GM19455 (cell line): Measurements from ENCODE around the gene IL24.

Source experiments
- ATAC-seq: cut with Tn5 transposase; IDR thresholded peaks from one replicate; pipeline ENCODE4 v1.9.1; 2021; ENCODE audit not compliant: unreplicated experiment

IL24 gene

DNA sequence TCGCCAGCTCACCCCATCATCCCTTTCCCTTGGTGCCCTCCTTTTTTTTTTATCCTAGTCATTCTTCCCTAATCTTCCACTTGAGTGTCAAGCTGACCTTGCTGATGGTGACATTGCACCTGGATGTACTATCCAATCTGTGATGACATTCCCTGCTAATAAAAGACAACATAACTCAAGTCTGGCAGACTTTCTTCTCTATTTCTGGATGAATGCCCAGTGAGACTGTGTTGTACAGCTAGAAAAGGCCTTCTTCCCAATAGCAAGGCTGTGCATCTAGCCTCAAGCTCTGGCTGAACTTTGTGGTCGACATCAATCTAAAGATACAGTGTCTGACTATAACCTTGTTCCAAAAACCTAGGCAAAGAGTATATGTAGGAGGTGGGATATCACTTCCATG, 6.4 kb downstream of the IL24 start:
- ATAC-seq = no peak

- ATAC-seq = no peak
These were observed 7.3 kb downstream of the IL24 start for GRCh38 chr1:206904423-206905142.

DNA sequence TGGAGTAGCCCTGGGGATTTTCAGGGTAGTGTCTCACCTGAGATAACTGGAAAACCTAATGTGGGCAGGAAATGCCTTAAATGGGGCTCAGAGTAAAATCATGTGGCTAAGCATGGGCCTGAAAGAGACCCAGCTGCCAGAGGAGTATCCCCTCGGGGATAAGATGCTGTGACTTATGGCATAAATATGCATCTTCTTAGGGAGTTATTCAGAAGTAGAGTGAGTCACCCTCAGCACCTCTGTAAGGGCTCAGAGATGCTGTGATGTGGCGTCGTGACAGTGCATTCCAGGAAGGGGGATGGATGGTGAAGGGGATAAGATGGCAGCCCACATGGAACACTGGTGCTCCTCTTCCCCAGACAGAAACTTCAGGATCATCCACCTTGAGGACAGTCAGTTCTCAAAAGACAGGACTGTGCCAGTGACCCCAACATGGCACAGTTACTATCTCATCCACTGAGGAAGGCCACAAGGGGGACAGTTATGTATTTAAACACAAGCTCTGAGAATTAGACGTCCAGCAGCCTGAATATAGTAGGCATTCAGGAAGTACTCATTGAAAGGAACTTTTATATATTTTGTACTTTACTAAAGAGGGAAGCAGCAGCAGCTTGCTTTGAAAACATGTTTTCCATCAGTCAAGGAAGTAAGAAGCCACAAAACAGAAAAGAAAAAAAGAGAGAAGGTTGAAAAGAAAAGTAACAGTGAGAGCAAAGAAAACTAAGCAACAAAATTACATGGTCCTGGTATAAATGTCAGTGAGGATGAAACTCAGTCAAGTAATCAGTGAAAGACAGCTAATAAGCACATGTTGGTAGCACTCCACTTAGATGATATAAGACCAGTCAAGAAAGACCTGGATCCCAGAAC, 8.3 kb downstream of the IL24 start:
- no peak for ATAC-seq

DNA sequence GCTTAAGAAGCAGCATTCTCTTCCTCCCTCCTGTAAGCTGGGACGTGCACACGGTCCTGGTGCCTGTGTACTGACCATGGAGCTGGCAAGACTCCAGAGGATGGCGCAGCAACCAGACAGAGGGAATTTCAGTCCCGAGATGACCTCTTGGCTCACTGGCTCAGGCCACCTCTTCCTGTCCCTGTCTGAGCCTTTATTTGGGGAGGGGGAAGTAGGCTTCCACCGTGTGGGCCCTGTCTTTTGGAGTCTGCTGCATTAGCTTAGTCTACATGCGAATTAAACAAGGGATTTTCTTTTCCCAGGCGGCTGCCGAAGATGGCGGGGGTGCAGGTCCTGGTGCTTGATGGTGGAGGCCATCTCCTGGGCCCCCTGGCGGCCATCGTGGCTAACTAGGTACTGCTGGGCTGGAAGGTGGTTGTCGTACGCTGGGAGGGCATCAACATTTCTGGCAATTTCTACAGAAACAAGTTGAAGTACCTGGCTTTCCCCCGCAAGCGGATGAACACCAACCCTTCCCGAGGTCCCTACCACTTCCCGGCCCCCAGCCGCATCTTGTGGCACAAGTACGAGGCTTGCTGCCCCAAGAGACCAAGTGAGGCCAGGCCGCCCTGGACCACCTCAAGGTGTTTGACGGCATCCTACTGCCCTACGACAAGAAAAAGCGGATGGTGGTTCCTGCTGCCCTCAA, 10.2 kb downstream of the IL24 start:
- ATAC-seq = no peak

DNA sequence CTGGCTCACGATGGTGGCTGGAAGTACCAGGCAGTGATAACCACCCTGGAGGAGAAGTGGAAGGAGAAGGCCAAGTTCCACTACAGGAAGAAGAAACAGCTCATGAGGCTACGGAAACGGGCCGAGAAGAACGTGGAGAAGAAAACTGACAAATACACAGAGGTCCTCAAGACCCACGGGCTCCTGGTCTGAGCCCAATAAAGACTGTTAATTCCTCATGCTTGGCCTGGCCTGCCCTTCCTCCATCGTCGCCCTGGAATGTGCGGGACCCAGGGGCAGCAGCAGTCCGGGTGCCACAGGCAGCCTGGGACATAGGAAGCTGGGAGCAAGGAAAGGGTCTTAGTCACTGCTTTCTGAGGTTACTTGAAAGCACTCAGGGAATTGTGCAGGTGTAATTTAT, 10.8 kb downstream of the IL24 start:
- no peak for ATAC-seq

DNA sequence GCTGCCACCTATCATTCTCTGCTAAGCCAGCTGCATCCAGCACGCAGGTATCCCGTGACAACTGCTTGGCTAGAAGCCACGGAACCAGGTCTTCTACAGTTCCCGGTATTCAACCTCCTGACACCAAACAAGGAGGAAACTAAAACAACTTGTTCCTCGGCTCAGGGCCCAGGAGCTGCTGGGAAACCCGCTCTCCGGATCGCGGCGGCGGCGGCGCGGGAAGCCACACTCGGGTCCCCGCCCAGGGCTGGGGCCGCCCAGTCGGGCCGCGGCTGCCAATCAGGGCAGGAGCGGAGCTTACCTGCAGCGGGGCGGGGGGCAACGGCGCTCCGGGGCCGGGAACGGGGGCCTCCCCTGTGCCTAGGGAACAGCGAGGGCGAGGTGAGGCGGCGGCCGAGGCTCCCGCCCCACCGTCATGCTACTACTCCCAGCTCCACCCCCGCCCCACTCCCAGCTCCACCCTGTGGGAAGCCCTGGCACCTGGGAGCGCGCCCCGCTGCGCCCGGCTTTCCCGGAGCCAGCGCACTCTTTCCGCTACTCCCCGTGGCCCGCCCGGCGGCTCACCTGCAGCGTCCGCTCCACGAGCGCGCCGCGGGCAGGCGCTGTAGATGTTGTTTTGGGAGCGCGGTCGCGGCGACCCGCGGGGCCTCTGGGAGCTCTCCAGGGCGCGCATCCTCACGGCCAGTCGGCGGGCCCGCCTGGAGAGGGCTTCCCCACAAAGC, 12.1 kb downstream of the IL24 start:
- no peak for ATAC-seq

DNA sequence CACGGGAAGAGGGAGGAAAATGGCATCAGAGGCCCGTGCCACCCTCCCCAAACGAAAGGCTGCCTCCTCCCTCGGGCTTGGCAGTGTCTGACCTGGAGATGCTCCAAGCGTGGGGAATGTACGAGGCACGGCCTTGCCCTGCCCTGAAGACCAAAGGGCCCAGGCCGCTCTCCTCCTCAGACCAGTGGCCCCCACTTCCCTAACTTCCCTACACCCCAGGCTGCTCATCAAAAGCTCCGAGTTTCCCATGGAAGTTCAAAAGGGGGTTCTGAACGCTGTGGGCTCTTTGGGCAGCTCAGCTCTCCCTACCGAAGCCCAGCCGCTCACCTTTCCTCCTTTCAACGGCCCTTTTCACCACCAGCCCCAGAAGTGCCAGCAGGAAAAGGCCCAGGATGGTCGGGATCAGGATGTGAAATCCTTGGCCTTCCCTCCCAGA, 12.7 kb downstream of the IL24 start:
- ATAC-seq = no peak

DNA sequence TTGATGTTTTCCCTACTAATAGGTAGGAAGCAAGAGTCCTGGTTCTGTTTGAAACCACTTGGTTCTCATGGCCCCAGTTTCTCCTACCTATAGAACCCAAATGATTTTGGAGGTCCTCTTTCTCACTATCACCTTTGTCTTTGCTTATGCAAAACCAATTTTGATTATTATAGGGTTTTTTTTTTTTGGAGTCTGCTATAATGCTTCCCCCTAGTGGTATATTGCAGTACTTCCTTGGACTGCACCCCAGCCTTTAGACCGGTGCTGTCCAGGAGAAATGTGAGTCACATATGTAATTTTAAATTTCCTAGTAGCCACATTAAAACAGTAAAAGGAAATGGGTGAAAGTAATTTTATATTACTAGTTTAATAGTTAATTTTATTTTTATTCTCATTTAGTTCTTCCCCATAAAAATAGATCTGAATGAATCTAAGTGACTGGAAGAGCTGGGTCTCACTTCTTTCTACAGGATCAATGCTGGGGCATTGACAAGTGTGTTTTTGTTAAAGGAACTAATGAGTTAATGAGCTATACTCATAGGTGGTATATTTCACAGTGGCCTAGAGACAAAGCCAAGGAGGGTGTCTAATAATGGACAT, 13.9 kb downstream of the IL24 start:
- no peak for ATAC-seq

GRCh38 chr1:206912445-206913095, 15.3 kb downstream of the IL24 start:
- no peak for ATAC-seq

GRCh38 chr1:206913766-206914537, 16.7 kb downstream of the IL24 start:
- no peak for ATAC-seq

GRCh38 chr1:206915030-206915735, 17.9 kb downstream of the IL24 start:
- ATAC-seq = no peak

DNA sequence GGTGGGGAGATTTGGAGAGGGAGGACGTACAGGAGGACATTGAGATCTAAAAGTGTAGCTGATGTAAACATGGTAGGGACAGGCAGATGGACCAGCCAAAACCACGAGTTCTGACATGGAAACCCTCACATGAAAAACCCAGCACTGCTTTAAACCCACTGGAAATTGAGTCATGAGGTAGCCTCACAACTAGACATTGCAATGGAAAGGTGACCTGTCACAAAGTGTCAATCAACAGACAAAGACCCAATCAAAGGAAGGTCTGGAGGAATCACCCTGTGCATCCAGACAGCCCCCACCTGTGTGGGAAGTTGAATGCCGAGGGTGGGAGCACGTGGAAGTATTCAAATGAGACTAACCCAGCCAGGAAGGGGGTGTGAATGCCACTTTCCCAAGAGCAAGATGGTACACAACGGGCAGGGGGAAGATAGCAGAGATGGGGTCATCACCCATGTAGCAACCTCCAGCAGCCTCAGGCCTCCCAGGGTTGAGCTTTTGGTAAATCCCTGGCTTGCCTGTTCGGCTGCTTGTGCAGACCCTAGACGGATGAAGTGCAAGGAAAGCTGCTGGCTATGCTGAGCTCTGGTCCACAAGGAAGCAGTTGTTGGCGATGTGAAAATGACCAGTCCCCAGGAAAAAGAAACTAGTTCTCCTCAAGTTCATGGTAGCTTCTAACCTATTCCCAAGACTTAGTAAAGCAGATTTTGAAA, 18.9 kb downstream of the IL24 start:
- no peak for ATAC-seq

DNA sequence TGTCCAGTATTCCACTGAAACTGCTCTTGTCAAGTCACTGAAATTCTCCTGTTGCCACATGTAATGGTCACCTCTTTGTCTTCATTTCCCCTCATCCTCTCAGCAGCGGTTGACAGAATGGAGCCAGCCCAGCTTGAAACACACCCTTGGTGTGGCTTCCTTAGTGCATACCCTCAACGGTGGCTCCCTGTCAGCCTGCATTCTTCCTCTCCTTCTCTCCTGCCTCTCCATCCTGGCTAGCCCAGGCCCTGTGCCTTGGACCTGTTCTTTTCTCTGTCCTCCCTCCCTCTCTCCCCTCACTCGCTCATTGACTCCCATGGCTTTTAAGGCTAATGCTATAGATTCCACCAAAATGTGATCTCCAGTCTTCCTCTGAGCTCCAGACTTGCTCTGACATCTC, 20.8 kb downstream of the IL24 start:
- no peak for ATAC-seq

- no peak for ATAC-seq
These were observed 24.6 kb downstream of the IL24 start, which contains the start of gene FCMR for GRCh38 chr1:206921772-206922265. FCMR (minus strand) TSS chr1:206921941; CDS start chr1:206921854, 87 bp downstream.

GRCh38 chr1:206922524-206922923, 25.3 kb downstream of the IL24 start:
- no peak for ATAC-seq

GRCh38 chr1:206923009-206923960, 26.0 kb downstream of the IL24 start:
- peak; percentile 57 for ATAC-seq
